ENCODE results near the gene DYNC1H1. TPM values are rescaled to one million over a fixed set of nuclear protein-coding genes. Genes with fewer than 3 reads are reported as not detected.

Gene DYNC1H1
- total and polyA plus RNA-seq, 2 donors (not counting 1 experiment from before 2014, with no cell fraction given): 73.2 to 257 TPM

DNA sequence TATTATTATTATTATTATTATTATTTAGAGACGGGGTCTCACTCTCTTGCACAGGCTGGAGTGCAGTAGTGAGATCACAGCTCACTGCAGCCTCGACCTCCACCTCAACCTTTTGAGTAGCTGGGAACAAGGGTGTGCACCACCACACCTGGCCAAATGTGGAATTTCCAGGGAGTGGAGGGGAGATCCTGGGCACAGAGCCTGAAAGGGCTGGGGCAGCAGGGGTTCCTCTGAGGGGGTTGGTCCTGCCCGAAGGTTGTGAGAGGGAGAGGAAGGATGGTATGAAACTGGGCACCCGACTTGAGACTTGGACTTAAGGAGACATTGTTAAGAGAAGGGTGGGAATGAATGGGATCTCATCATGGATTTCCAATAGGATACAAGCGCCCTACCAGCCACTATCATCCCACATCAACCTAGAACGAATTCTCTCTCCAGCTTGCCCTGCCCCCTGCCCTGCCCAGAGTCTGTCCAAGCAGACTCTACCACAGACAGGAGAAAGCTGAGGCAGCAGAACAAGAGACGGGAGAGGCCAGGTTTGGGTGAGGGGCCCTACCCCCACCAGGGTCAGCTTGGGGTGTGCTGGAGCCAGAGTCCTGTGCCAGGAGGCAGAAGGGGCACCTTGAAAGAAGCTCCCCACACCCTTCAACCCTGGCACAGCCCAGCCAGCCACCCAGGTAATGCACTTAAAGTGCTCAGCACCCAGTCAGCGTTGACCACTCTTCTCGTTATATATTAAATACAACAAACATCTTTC is 2.4 kb upstream of the DYNC1H1 start:
- ChIA-PET POLR2A (no interaction called here), CTCF (interaction anchor here (0.9 to 3.5 kb wide), 16 partner anchors 14 to 360 kb away, joined by 3 to 29 read pairs (median 6); no protein-coding TSS in a partner anchor)
- intact Hi-C loops (cut with micrococcal nuclease): loop anchor here (1.0 to 5.0 kb wide), 7 partner anchors 30 to 1095 kb away; partner anchors contain the start of gene CDC42BPB
- Histone ChIP-seq H3K27ac (ENCODE audit: low read length in 2 of 2) (no peak overlapping the region), H3K27me3 (replicated peaks in 1 of 4; ENCODE audit: control extremely low read depth in 1 of 4, control insufficient read depth in 3 of 4, insufficient read depth in 4 of 4, low read length in 3 of 4) (no peaks in the 10 kb centered on the region), H3K4me1 (ENCODE audit: control insufficient read depth in 2 of 2, insufficient read depth in 2 of 2, low read length in 2 of 2) (peaks cover 9 to 17% of the 10 kb centered on the region in 2 donors), H2AFZ (ENCODE audit: insufficient read depth, low read depth, low read length, poor library complexity, severe bottlenecking) (no peak overlapping the region), H3K4me2 (replicated peaks; ENCODE audit: low read depth, low read length, poor library complexity, severe bottlenecking) (no peak overlapping the region), H3K79me2 (ENCODE audit: control insufficient read depth, insufficient read depth, low read length) (peaks cover 25% of the 10 kb centered on the region), H3K9me3 (ENCODE audit: control extremely low read depth in 1 of 3, control insufficient read depth in 2 of 3, insufficient read depth in 1 of 3, low read length in 2 of 3) (no peaks in the 10 kb centered on the region), H3K4me3 (ENCODE audit: control extremely low read depth in 1 of 5, extremely low read depth in 1 of 5, insufficient read depth in 1 of 5, low read depth in 2 of 5, low read length in 4 of 5) (no peak overlapping the region), H3K36me3 (replicated peaks in 1 of 2; ENCODE audit: control extremely low read depth in 1 of 2, control insufficient read depth in 1 of 2, extremely low read depth in 1 of 2, insufficient read depth in 2 of 2, low read length in 1 of 2) (no peaks in the 10 kb centered on the region), H3K9ac (ENCODE audit: low read length) (no peak overlapping the region), H4K20me1 (ENCODE audit: control insufficient read depth, insufficient read depth, low read length, poor library complexity, severe bottlenecking) (no peaks in the 10 kb centered on the region)
- H3K4me3 Mint-ChIP-seq: no peak overlapping the region
- peaks cover 24% of the 10 kb centered on the region for H3K4me1 Mint-ChIP-seq
- no peak for DNase-seq
- H3K27me3 Mint-ChIP-seq: no peaks in the 10 kb centered on the region
- 90% methylated on average over 7 of the region's 9 CpGs for WGBS (ENCODE audit: insufficient coverage)
- H3K27ac Mint-ChIP-seq: no peak overlapping the region
- no peaks in the 10 kb centered on the region for H3K9me3 Mint-ChIP-seq (ENCODE audit: insufficient read depth)
- no peak for ATAC-seq (ENCODE audit: low read depth)
- no peak for TF ChIP-seq EZH2 (IDR thresholded peaks at IDR 0.05; ENCODE audit: borderline replicate concordance, insufficient read depth, low read depth, low read length, poor library complexity, severe bottlenecking)
- TF ChIP-seq, protein P1, sequence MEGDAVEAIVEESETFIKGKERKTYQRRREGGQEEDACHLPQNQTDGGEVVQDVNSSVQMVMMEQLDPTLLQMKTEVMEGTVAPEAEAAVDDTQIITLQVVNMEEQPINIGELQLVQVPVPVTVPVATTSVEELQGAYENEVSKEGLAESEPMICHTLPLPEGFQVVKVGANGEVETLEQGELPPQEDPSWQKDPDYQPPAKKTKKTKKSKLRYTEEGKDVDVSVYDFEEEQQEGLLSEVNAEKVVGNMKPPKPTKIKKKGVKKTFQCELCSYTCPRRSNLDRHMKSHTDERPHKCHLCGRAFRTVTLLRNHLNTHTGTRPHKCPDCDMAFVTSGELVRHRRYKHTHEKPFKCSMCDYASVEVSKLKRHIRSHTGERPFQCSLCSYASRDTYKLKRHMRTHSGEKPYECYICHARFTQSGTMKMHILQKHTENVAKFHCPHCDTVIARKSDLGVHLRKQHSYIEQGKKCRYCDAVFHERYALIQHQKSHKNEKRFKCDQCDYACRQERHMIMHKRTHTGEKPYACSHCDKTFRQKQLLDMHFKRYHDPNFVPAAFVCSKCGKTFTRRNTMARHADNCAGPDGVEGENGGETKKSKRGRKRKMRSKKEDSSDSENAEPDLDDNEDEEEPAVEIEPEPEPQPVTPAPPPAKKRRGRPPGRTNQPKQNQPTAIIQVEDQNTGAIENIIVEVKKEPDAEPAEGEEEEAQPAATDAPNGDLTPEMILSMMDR (IDR thresholded peaks at IDR 0.05): no peak

DNA sequence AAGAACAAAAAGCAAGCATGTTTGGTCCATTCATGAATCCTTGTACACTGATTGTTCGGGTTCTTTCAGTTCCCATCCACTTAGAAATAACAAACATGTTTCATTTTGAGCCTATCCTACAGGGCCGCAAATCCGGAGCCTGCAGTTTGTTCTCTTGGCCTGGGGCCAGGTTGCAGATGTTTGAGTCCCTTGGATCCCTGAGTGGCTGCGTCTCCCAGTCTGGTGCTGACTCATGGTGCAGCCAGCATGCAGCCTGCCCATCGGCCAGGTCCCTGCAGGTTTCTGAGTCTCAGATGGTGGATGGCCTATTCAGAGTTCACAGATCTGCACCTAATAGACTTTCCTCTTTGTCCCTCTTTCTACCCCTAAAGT is 1.9 kb upstream of the DYNC1H1 start:
- H3K27me3 Mint-ChIP-seq: no peaks in the 10 kb centered on the region
- intact Hi-C loops (cut with micrococcal nuclease): loop anchor here (5.0 kb wide), 3 partner anchors 120 to 1095 kb away; partner anchors contain the start of gene CDC42BPB
- no peak overlapping the region for H3K4me3 ChIP-seq (ENCODE audit: control extremely low read depth in 1 of 5, extremely low read depth in 1 of 5, insufficient read depth in 1 of 5, low read depth in 2 of 5, low read length in 4 of 5)
- H4K20me1 ChIP-seq (ENCODE audit: control insufficient read depth, insufficient read depth, low read length, poor library complexity, severe bottlenecking): peaks cover 2% of the 10 kb centered on the region
- WGBS (ENCODE audit: insufficient coverage): 91% methylated on average over 4 of the region's 5 CpGs
- no peak overlapping the region for H3K27ac Mint-ChIP-seq
- H2AFZ ChIP-seq (ENCODE audit: insufficient read depth, low read depth, low read length, poor library complexity, severe bottlenecking): no peak overlapping the region
- POLR2A ChIA-PET: no interaction called here
- no peaks in the 10 kb centered on the region for H3K9me3 Mint-ChIP-seq (ENCODE audit: insufficient read depth)
- no peak for TF ChIP-seq EZH2 (IDR thresholded peaks at IDR 0.05; ENCODE audit: borderline replicate concordance, insufficient read depth, low read depth, low read length, poor library complexity, severe bottlenecking)
- TF ChIP-seq, protein P1 (IDR thresholded peaks at IDR 0.05): no peak
- no peaks in the 10 kb centered on the region for H3K9me3 ChIP-seq (ENCODE audit: control extremely low read depth in 1 of 3, control insufficient read depth in 2 of 3, insufficient read depth in 1 of 3, low read length in 2 of 3)
- H3K4me3 Mint-ChIP-seq: no peak overlapping the region
- peaks cover 26% of the 10 kb centered on the region for H3K4me1 Mint-ChIP-seq
- peaks cover 31% of the 10 kb centered on the region for H3K79me2 ChIP-seq (ENCODE audit: control insufficient read depth, insufficient read depth, low read length)
- H3K4me2 ChIP-seq (replicated peaks; ENCODE audit: low read depth, low read length, poor library complexity, severe bottlenecking): no peak overlapping the region
- CTCF ChIA-PET: interaction anchor here (0.7 to 3.5 kb wide), 11 partner anchors 15 to 1924 kb away, joined by 3 to 29 read pairs (median 7); no protein-coding TSS in a partner anchor
- no peaks in the 10 kb centered on the region for H3K36me3 ChIP-seq (replicated peaks in 1 of 2; ENCODE audit: control extremely low read depth in 1 of 2, control insufficient read depth in 1 of 2, extremely low read depth in 1 of 2, insufficient read depth in 2 of 2, low read length in 1 of 2)
- DNase-seq (no peak), ATAC-seq (ENCODE audit: low read depth) (no peak)
- no peak overlapping the region for H3K9ac ChIP-seq (ENCODE audit: low read length)
- H3K27ac ChIP-seq (ENCODE audit: low read length in 2 of 2): no peak overlapping the region
- no peaks in the 10 kb centered on the region for H3K27me3 ChIP-seq (replicated peaks in 1 of 4; ENCODE audit: control extremely low read depth in 1 of 4, control insufficient read depth in 3 of 4, insufficient read depth in 4 of 4, low read length in 3 of 4)
- H3K4me1 ChIP-seq (ENCODE audit: control insufficient read depth in 2 of 2, insufficient read depth in 2 of 2, low read length in 2 of 2): peaks cover 9 to 17% of the 10 kb centered on the region in 2 donors
